Upper lobe of left lung (tissue), 4 donors: ENCODE results near the gene LRRIQ4.

Source experiments
- POLR2AphosphoS5 ChIP-seq, 2 donors: sonication (generic); formaldehyde crosslinking; IDR thresholded peaks; one replicate each; pipeline ENCODE4 v1.5.1; 2017; ENCODE audit warnings: antibody characterized with exemption in 2 of 2
- TF ChIP-seq, protein P1 (sequence below), 6 experiments: fragments of 450-650 bp in 4 of 6; fragments of 200-600 bp in 2 of 6; sonication (generic) in 2 of 6; IDR thresholded peaks; one replicate each; pipeline ENCODE4 v1.5.1; 2016 to 2019; ENCODE audit warnings: antibody characterized with exemption in 6 of 6

DNA sequence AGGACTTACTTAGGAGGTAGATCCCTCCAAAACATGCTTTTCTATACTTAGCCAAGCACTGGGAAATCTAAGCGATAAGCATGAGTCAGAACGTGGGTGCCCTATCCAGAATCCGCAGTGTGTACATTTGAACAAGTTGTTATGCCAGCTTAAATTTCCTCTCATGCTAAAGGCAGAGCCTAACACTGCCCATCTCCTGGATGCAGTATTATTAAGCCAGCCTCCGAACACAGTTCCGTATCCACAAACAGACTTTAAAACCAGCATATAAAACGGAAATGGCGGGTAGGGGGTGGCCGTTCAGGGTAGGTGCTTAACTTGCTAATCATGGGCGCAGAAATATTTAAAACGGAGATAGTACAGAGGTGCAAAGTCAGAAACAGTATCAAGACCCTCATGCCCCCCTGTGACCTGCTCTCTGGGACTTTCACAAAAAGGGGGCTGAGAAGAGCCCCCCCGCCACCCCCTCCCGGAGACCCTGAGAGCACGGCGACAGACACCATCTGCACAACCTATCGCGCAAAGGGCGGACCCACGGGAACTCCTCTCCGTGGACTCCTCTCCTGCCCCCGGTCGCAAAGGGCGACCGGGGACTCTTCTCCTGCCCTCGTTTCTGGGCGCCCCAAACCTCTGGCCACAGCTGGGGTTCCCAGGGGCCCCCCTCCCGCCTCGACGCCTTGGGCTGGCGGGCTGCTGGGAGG is 889 bp upstream of the LRRIQ4 start:
- TF ChIP-seq POLR2AphosphoS5 (IDR thresholded peaks at IDR 0.05) = no peak
- TF ChIP-seq, protein P1, sequence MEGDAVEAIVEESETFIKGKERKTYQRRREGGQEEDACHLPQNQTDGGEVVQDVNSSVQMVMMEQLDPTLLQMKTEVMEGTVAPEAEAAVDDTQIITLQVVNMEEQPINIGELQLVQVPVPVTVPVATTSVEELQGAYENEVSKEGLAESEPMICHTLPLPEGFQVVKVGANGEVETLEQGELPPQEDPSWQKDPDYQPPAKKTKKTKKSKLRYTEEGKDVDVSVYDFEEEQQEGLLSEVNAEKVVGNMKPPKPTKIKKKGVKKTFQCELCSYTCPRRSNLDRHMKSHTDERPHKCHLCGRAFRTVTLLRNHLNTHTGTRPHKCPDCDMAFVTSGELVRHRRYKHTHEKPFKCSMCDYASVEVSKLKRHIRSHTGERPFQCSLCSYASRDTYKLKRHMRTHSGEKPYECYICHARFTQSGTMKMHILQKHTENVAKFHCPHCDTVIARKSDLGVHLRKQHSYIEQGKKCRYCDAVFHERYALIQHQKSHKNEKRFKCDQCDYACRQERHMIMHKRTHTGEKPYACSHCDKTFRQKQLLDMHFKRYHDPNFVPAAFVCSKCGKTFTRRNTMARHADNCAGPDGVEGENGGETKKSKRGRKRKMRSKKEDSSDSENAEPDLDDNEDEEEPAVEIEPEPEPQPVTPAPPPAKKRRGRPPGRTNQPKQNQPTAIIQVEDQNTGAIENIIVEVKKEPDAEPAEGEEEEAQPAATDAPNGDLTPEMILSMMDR (IDR thresholded peaks at IDR 0.05) = no peak
